OCI-LY1 (cell line): ENCODE results near the gene PDK2.

Experiments
- H2AFZ ChIP-seq: fragments of 200-600 bp; sonication (generic), shearing (Covaris generic); 2 replicates; pipeline ENCODE4 v1.6.0; 2014; ENCODE audit warnings: antibody characterized with exemption, mild to moderate bottlenecking, low read length
- H3F3A ChIP-seq: fragments of 200-600 bp; sonication (generic), shearing (Covaris generic); 2 replicates; pipeline ENCODE4 v1.6.0; 2014; ENCODE audit warnings: mild to moderate bottlenecking, antibody characterized with exemption, low read length, moderate library complexity; ENCODE audit not compliant: insufficient read depth
- H3K27ac ChIP-seq: fragments of 200-600 bp; sonication (generic); 2 replicates; pipeline ENCODE4 v1.5.1; 2014; ENCODE audit warnings: low read length, mixed run types, mild to moderate bottlenecking, low read depth; ENCODE audit not compliant: poor library complexity, severe bottlenecking
- H3K27me3 ChIP-seq: fragments of 200-600 bp; sonication (generic); 2 replicates; pipeline ENCODE4 v1.6.0; 2014; ENCODE audit warnings: antibody characterized with exemption, mild to moderate bottlenecking, low read length, moderate library complexity; ENCODE audit not compliant: insufficient read depth
- H3K36me3 ChIP-seq: fragments of 200-600 bp; sonication (generic); 2 replicates; pipeline ENCODE4 v1.6.1; 2014; ENCODE audit warnings: mild to moderate bottlenecking, antibody characterized with exemption, low read length, moderate library complexity, mixed read lengths; ENCODE audit not compliant: insufficient read depth
- H3K4me1 ChIP-seq: fragments of 200-600 bp; sonication (generic); 2 replicates; pipeline ENCODE4 v1.5.1; 2014; ENCODE audit warnings: mild to moderate bottlenecking, low read length, moderate library complexity; ENCODE audit not compliant: insufficient read depth, severe bottlenecking
- H3K4me2 ChIP-seq: fragments of 200-600 bp; sonication (generic), shearing (Covaris generic); 2 replicates; pipeline ENCODE4 v1.6.1; 2014; ENCODE audit warnings: low read length
- H3K4me3 ChIP-seq: fragments of 200-600 bp; sonication (generic); 2 replicates; pipeline ENCODE4 v1.5.1; 2014; ENCODE audit warnings: low read length, low read depth, mild to moderate bottlenecking, mixed read lengths; ENCODE audit not compliant: poor library complexity, severe bottlenecking
- H3K79me2 ChIP-seq: fragments of 200-600 bp; shearing (Covaris generic); 2 replicates; pipeline ENCODE4 v1.6.1; 2016; ENCODE audit warnings: mixed run types, low read length, mixed read lengths; ENCODE audit not compliant: insufficient read depth
- H3K9ac ChIP-seq: fragments of 200-600 bp; sonication (generic), shearing (Covaris generic); 2 replicates; pipeline ENCODE4 v1.6.1; 2014; ENCODE audit warnings: mild to moderate bottlenecking, low read length, mixed read lengths
- H3K9me2 ChIP-seq: fragments of 200-600 bp; sonication (generic), shearing (Covaris generic); 2 replicates; pipeline ENCODE4 v1.6.1; 2014; ENCODE audit warnings: low read depth, mild to moderate bottlenecking, low read length, mixed read lengths
- H3K9me3 ChIP-seq: fragments of 200-600 bp; shearing (Covaris generic); 2 replicates; pipeline ENCODE4 v1.6.1; 2014; ENCODE audit warnings: low read length, mixed read lengths
- H4K20me1 ChIP-seq: fragments of 200-600 bp; sonication (generic), shearing (Covaris generic); 2 replicates; pipeline ENCODE4 v1.6.0; 2016; ENCODE audit warnings: mild to moderate bottlenecking, low read length; ENCODE audit not compliant: insufficient read depth
- EZH2 ChIP-seq: fragments of 200-600 bp; sonication (generic), shearing (Covaris generic); IDR thresholded peaks from 2 replicates; pipeline ENCODE4 v1.8.0; 2017; ENCODE audit warnings: borderline replicate concordance, mixed run types, mild to moderate bottlenecking, antibody characterized with exemption, low read length, moderate library complexity, mixed read lengths
- TF ChIP-seq, protein P1 (sequence below): fragments of 200-600 bp; sonication (generic), shearing (Covaris generic); IDR thresholded peaks from 2 replicates; pipeline ENCODE4 v1.5.1; 2017; ENCODE audit warnings: mild to moderate bottlenecking, antibody characterized with exemption, low read length, moderate library complexity, mixed read lengths

Gene PDK2

DNA sequence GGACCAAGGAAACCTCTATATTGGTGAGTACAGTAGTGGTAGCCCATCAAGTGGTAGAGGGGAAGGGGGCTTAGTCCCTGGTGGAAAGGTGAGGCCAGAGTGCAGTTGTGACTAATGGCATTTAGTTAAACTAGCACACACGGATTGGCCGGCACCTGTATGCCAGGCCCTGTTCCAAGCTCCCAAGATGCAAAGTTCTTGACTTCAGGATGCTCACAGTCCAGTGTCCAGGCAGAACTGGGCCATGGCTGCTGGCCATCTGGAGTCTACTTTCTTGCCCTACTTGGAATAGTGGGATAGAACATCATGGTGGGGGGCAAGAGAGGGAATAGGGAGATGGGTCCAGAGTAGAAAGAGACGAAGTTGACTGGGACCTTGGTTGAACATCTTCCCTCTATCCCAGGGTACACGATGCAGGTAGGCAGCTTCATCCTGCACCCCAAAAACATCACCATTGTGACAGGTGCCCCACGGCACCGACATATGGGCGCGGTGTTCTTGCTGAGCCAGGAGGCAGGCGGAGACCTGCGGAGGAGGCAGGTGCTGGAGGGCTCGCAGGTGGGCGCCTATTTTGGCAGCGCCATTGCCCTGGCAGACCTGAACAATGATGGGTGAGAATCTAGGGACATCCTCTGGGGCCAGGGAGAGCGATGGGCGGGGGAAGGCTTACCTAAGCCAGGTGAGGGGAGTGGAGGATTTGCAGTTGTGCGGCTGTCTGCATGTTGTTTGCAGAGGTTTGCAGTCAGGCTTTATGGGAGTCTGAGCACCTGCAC lies 24.1 kb upstream of the PDK2 start:
- H3K9ac ChIP-seq, result no peak overlapping the region
- no peaks in the 10 kb centered on the region for H3F3A ChIP-seq
- H3K9me2 ChIP-seq, result no peaks in the 10 kb centered on the region
- H3K4me1 ChIP-seq, result no peaks in the 10 kb centered on the region
- H3K4me2 ChIP-seq, result no peak overlapping the region
- peaks cover 4% of the 10 kb centered on the region; the same call in 1 of the 2 replicates for H3K27me3 ChIP-seq
- no peaks in the 10 kb centered on the region for H3K79me2 ChIP-seq
- no peak overlapping the region for H3K27ac ChIP-seq
- H2AFZ ChIP-seq, result no peak overlapping the region
- no peaks in the 10 kb centered on the region for H3K36me3 ChIP-seq
- H4K20me1 ChIP-seq, result no peaks in the 10 kb centered on the region
- H3K4me3 ChIP-seq, result no peak overlapping the region
- H3K9me3 ChIP-seq, result no peaks in the 10 kb centered on the region
- TF ChIP-seq, protein P1, sequence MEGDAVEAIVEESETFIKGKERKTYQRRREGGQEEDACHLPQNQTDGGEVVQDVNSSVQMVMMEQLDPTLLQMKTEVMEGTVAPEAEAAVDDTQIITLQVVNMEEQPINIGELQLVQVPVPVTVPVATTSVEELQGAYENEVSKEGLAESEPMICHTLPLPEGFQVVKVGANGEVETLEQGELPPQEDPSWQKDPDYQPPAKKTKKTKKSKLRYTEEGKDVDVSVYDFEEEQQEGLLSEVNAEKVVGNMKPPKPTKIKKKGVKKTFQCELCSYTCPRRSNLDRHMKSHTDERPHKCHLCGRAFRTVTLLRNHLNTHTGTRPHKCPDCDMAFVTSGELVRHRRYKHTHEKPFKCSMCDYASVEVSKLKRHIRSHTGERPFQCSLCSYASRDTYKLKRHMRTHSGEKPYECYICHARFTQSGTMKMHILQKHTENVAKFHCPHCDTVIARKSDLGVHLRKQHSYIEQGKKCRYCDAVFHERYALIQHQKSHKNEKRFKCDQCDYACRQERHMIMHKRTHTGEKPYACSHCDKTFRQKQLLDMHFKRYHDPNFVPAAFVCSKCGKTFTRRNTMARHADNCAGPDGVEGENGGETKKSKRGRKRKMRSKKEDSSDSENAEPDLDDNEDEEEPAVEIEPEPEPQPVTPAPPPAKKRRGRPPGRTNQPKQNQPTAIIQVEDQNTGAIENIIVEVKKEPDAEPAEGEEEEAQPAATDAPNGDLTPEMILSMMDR, result no peak
- TF ChIP-seq EZH2, result no peak

DNA sequence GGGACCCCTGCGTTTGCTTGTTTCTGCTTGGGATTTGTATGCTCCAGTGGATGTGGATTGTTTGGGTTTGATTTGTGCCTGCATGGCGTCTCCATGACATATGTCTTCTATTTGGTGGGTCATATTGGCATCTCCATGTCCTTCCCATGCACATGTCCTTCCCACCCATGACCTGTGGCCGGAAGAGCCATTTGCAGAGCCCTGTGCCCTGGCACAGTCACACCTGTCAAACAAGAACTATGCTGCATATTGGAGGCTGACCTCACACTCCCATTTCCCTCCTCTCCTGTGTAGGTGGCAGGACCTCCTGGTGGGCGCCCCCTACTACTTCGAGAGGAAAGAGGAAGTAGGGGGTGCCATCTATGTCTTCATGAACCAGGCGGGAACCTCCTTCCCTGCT lies 23.5 kb upstream of the PDK2 start:
- H4K20me1 ChIP-seq, result no peaks in the 10 kb centered on the region
- H3K4me1 ChIP-seq, result peaks cover 2% of the 10 kb centered on the region
- no peaks in the 10 kb centered on the region for H3K79me2 ChIP-seq
- H3K9me3 ChIP-seq, result no peaks in the 10 kb centered on the region
- no peak overlapping the region for H3K9ac ChIP-seq
- no peaks in the 10 kb centered on the region for H3K36me3 ChIP-seq
- no peaks in the 10 kb centered on the region for H3F3A ChIP-seq
- H3K9me2 ChIP-seq, result no peaks in the 10 kb centered on the region
- H3K27ac ChIP-seq, result no peak overlapping the region
- H3K4me2 ChIP-seq, result no peak overlapping the region
- H2AFZ ChIP-seq, result no peak overlapping the region
- H3K4me3 ChIP-seq, result no peak overlapping the region
- TF ChIP-seq EZH2, result no peak
- TF ChIP-seq, protein P1, result no peak
- peaks cover 4% of the 10 kb centered on the region; the same call in 1 of the 2 replicates for H3K27me3 ChIP-seq

DNA sequence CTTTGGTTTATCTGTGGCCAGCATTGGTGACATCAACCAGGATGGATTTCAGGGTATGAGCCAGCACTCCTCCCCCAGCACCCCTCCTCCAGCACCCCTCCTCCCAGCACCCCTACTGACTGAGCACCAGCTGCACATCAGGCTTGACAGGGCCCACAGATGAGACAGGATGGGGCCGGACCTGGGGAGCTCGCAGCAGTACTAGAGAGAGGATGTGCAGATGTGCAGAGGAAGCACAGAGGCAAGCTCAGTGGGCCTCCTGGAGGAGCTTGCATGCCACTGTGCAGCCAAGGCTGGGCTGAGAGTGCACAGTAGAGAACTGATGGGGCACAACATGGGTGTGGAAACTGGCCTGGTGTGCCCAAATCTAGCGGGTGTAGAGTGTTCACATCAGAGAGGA lies 23.0 kb upstream of the PDK2 start:
- no peaks in the 10 kb centered on the region for H3K9me3 ChIP-seq
- H3K36me3 ChIP-seq, result no peaks in the 10 kb centered on the region
- H4K20me1 ChIP-seq, result no peaks in the 10 kb centered on the region
- TF ChIP-seq EZH2, result no peak
- TF ChIP-seq, protein P1, result no peak
- H3K4me3 ChIP-seq, result no peak overlapping the region
- no peak overlapping the region for H3K9ac ChIP-seq
- H3K4me1 ChIP-seq, result peaks cover 5% of the 10 kb centered on the region
- no peaks in the 10 kb centered on the region for H3K79me2 ChIP-seq
- H3F3A ChIP-seq, result no peaks in the 10 kb centered on the region
- no peak overlapping the region for H2AFZ ChIP-seq
- no peak overlapping the region for H3K4me2 ChIP-seq
- H3K27ac ChIP-seq, result no peak overlapping the region
- no peaks in the 10 kb centered on the region for H3K9me2 ChIP-seq
- H3K27me3 ChIP-seq, result peaks cover 4% of the 10 kb centered on the region; the same call in 1 of the 2 replicates
